ENCODE data around the gene HRAS. TPM values are rescaled to one million over a fixed set of nuclear protein-coding genes. Genes with fewer than 3 reads are reported as not detected.
"Not testable (repeated sequence)": the region's sequence is repeated elsewhere in the genome, so short reads cannot be mapped to it uniquely, and the experiment has no call there.

Gene HRAS
- total RNA-seq, 1 donor from 2014 or later, result 93.5 TPM

GRCh38 chr11:574632-575312 is 39.4 kb upstream of the HRAS start:
- H3K9me3 Mint-ChIP-seq, result no peaks in the 10 kb centered on the region
- no peak overlapping the region for H3K27ac Mint-ChIP-seq (ENCODE audit: unreplicated experiment)
- no peak for DNase-seq (ENCODE audit: low read depth, low spot score)
- H3K36me3 Mint-ChIP-seq (ENCODE audit: low read depth), result no peaks in the 10 kb centered on the region
- TF ChIP-seq CTCF (conservative IDR thresholded peaks at IDR 0.05), result no peak
- peaks cover 35% of the 10 kb centered on the region for H3K27me3 Mint-ChIP-seq (ENCODE audit: low read depth)
- peak overlapping the region; percentile 92 for H3K4me3 Mint-ChIP-seq
- H3K4me1 Mint-ChIP-seq, result peaks cover 24% of the 10 kb centered on the region

- peaks cover 19% of the 10 kb centered on the region for H3K4me1 Mint-ChIP-seq
- not testable (repeated sequence) for H3K36me3 Mint-ChIP-seq (ENCODE audit: low read depth); H3K27ac Mint-ChIP-seq (ENCODE audit: unreplicated experiment); DNase-seq (ENCODE audit: low read depth, low spot score); H3K9me3 Mint-ChIP-seq
- peak overlapping the region; percentile 92 for H3K4me3 Mint-ChIP-seq
- peaks cover 36% of the 10 kb centered on the region for H3K27me3 Mint-ChIP-seq (ENCODE audit: low read depth)
Measured at GRCh38 chr11:574031-574570, 38.7 kb upstream of the HRAS start.

- H3K4me3 Mint-ChIP-seq, result peak overlapping the region; percentile 92
- TF ChIP-seq CTCF (conservative IDR thresholded peaks at IDR 0.05), result no peak
- peaks cover 36% of the 10 kb centered on the region for H3K27me3 Mint-ChIP-seq (ENCODE audit: low read depth)
- no peak overlapping the region for H3K27ac Mint-ChIP-seq (ENCODE audit: unreplicated experiment)
- no peaks in the 10 kb centered on the region for H3K9me3 Mint-ChIP-seq
- H3K4me1 Mint-ChIP-seq, result peaks cover 19% of the 10 kb centered on the region
- no peaks in the 10 kb centered on the region for H3K36me3 Mint-ChIP-seq (ENCODE audit: low read depth)
- DNase-seq (ENCODE audit: low read depth, low spot score), result no peak
Measured at GRCh38 chr11:573146-573759, 37.9 kb upstream of the HRAS start.

GRCh38 chr11:571802-572185 is 36.4 kb upstream of the HRAS start:
- TF ChIP-seq CTCF (conservative IDR thresholded peaks at IDR 0.05), result no peak
- no peak overlapping the region for H3K4me3 Mint-ChIP-seq
- H3K27ac Mint-ChIP-seq (ENCODE audit: unreplicated experiment), result no peak overlapping the region
- H3K27me3 Mint-ChIP-seq (ENCODE audit: low read depth), result peaks cover 33% of the 10 kb centered on the region
- H3K9me3 Mint-ChIP-seq, result no peaks in the 10 kb centered on the region
- H3K4me1 Mint-ChIP-seq, result peaks cover 9% of the 10 kb centered on the region
- no peak for DNase-seq (ENCODE audit: low read depth, low spot score)
- H3K36me3 Mint-ChIP-seq (ENCODE audit: low read depth), result no peaks in the 10 kb centered on the region

- no peak for DNase-seq (ENCODE audit: low read depth, low spot score)
- H3K27me3 Mint-ChIP-seq (ENCODE audit: low read depth), result peaks cover 19% of the 10 kb centered on the region
- H3K4me3 Mint-ChIP-seq, result peak overlapping the region; percentile 81
- no peak overlapping the region for H3K27ac Mint-ChIP-seq (ENCODE audit: unreplicated experiment)
- H3K4me1 Mint-ChIP-seq, result peaks cover 4% of the 10 kb centered on the region
- H3K9me3 Mint-ChIP-seq, result no peaks in the 10 kb centered on the region
- no peak for TF ChIP-seq CTCF (conservative IDR thresholded peaks at IDR 0.05)
- H3K36me3 Mint-ChIP-seq (ENCODE audit: low read depth), result no peaks in the 10 kb centered on the region
Measured at GRCh38 chr11:569158-569885, 33.9 kb upstream of the HRAS start.

All from neural crest cell (in vitro differentiated cells).